ENCODE results near the gene LIMA1. TPM values are rescaled to one million over a fixed set of nuclear protein-coding genes. Genes with fewer than 3 reads are reported as not detected.
A peak's percentile ranks its signal among the peaks of the same experiment; 100 is the strongest.

Gene LIMA1
- total RNA-seq, 2 donors from 2014 or later, result 20.1 to 26.0 TPM

- no peak for TF ChIP-seq CTCF (conservative IDR thresholded peaks at IDR 0.05)
- Mint-ChIP-seq H3K36me3 (ENCODE audit: low read depth) (peaks cover 15% of the 10 kb centered on the region), H3K4me3 (no peak overlapping the region), H3K27ac (no peak overlapping the region), H3K9me3 (no peaks in the 10 kb centered on the region), H3K4me1 (no peaks in the 10 kb centered on the region), H3K27me3 (ENCODE audit: insufficient read depth) (no peaks in the 10 kb centered on the region)
- Histone ChIP-seq H3K9me3 (ENCODE audit: control insufficient read depth, low read length) (no peaks in the 10 kb centered on the region), H3K27ac (ENCODE audit: low read depth, low read length) (no peak overlapping the region), H3K4me3 (ENCODE audit: low read length) (no peak overlapping the region), H3K4me1 (ENCODE audit: control insufficient read depth, insufficient read depth, low read length) (no peaks in the 10 kb centered on the region), H3K27me3 (ENCODE audit: control insufficient read depth, insufficient read depth, low read length, poor library complexity, severe bottlenecking) (no peaks in the 10 kb centered on the region), H3K9ac (ENCODE audit: extremely low read depth, low read length, poor library complexity, severe bottlenecking) (no peak overlapping the region), H3K36me3 (ENCODE audit: control insufficient read depth, insufficient read depth, low read length) (peaks cover 50% of the 10 kb centered on the region)
- WGBS, 2 experiments (ENCODE audit: insufficient coverage in 1 of 2, insufficient read length in 1 of 2), result 83 to 86% methylated on average over 1 of the region's 1 CpG
- DNase-seq, result peak; percentile 12
These were observed 92.5 kb downstream of the LIMA1 start for GRCh38 chr12:50190859-50191258.

- no peak overlapping the region for H3K4me3 Mint-ChIP-seq
- H3K4me3 ChIP-seq (ENCODE audit: low read length), result no peak overlapping the region
- H3K27ac ChIP-seq (ENCODE audit: low read depth, low read length), result no peak overlapping the region
- no peaks in the 10 kb centered on the region for H3K27me3 Mint-ChIP-seq (ENCODE audit: insufficient read depth)
- TF ChIP-seq CTCF (conservative IDR thresholded peaks at IDR 0.05), result no peak
- H3K9ac ChIP-seq (ENCODE audit: extremely low read depth, low read length, poor library complexity, severe bottlenecking), result no peak overlapping the region
- peaks cover 44% of the 10 kb centered on the region for H3K36me3 ChIP-seq (ENCODE audit: control insufficient read depth, insufficient read depth, low read length)
- no peaks in the 10 kb centered on the region for H3K9me3 Mint-ChIP-seq
- WGBS, 2 experiments (ENCODE audit: insufficient coverage in 1 of 2, insufficient read length in 1 of 2), result 94 to 95% methylated on average over 3 to 5 of the region's 5 CpGs
- no peak overlapping the region for H3K27ac Mint-ChIP-seq
- H3K4me1 Mint-ChIP-seq, result no peaks in the 10 kb centered on the region
- no peaks in the 10 kb centered on the region for H3K9me3 ChIP-seq (ENCODE audit: control insufficient read depth, low read length)
- peaks cover 15% of the 10 kb centered on the region for H3K36me3 Mint-ChIP-seq (ENCODE audit: low read depth)
- peak; percentile 34 for DNase-seq
- no peaks in the 10 kb centered on the region for H3K4me1 ChIP-seq (ENCODE audit: control insufficient read depth, insufficient read depth, low read length)
- H3K27me3 ChIP-seq (ENCODE audit: control insufficient read depth, insufficient read depth, low read length, poor library complexity, severe bottlenecking), result no peaks in the 10 kb centered on the region
These were observed 94.3 kb downstream of the LIMA1 start for GRCh38 chr12:50188875-50189575.

- no peaks in the 10 kb centered on the region for H3K9me3 Mint-ChIP-seq
- no peaks in the 10 kb centered on the region for H3K27me3 ChIP-seq (ENCODE audit: control insufficient read depth, insufficient read depth, low read length, poor library complexity, severe bottlenecking)
- no peaks in the 10 kb centered on the region for H3K27me3 Mint-ChIP-seq (ENCODE audit: insufficient read depth)
- TF ChIP-seq CTCF (conservative IDR thresholded peaks at IDR 0.05), result no peak
- DNase-seq, result no peak
- H3K4me1 ChIP-seq (ENCODE audit: control insufficient read depth, insufficient read depth, low read length), result no peaks in the 10 kb centered on the region
- H3K27ac Mint-ChIP-seq, result no peak overlapping the region
- no peak overlapping the region for H3K4me3 Mint-ChIP-seq
- WGBS, 2 experiments (ENCODE audit: insufficient coverage in 1 of 2, insufficient read length in 1 of 2), result 96% methylated on average over 4 of the region's 4 CpGs; no CpG with 5 or more reads in 1 of the 2 experiments
- no peak overlapping the region for H3K4me3 ChIP-seq (ENCODE audit: low read length)
- H3K36me3 ChIP-seq (ENCODE audit: control insufficient read depth, insufficient read depth, low read length), result peaks cover 44% of the 10 kb centered on the region
- H3K27ac ChIP-seq (ENCODE audit: low read depth, low read length), result no peak overlapping the region
- H3K9me3 ChIP-seq (ENCODE audit: control insufficient read depth, low read length), result no peaks in the 10 kb centered on the region
- H3K9ac ChIP-seq (ENCODE audit: extremely low read depth, low read length, poor library complexity, severe bottlenecking), result no peak overlapping the region
- H3K36me3 Mint-ChIP-seq (ENCODE audit: low read depth), result peaks cover 15% of the 10 kb centered on the region
- H3K4me1 Mint-ChIP-seq, result no peaks in the 10 kb centered on the region
These were observed 95.0 kb downstream of the LIMA1 start for GRCh38 chr12:50188241-50188781.
